Endothelial cell of umbilical vein (primary cell): Measurements from ENCODE around the gene PPP1R9A. TPM values are rescaled to one million over a fixed set of nuclear protein-coding genes. Genes with fewer than 3 reads are reported as not detected.

Source experiments
- BruUV-seq: library from RNA; stranded (reverse); fragments of 400-500 nt; replicated peaks from 2 replicates; lab custom pipeline; 2021; lab: Mats Ljungman, UMichigan
- CTCF ChIA-PET: fragments of 300-600, 350-600 bp; sonication (Branson Sonifier 250); formaldehyde crosslinking; loops from one replicate; lab custom pipeline; 2021; ENCODE audit warnings: antibody characterized with exemption, inconsistent platforms; lab: Charles Lee
- POLR2A ChIA-PET: fragments of 300-600, 350-600 bp; sonication (Branson Sonifier 250); formaldehyde crosslinking; loops from one replicate; lab custom pipeline; 2021; ENCODE audit warnings: antibody characterized with exemption, inconsistent platforms; lab: Charles Lee
- DNase-seq: peaks from one replicate; pipeline ENCODE4 v3.0.0-alpha.2; 2011; ENCODE audit warnings: low read depth, low spot score
- FAIRE-seq: peaks from 2 replicates; lab custom pipeline; 2011; peaks lifted over from hg19 to GRCh38; lab: Jason Lieb, UNC
- H2AFZ ChIP-seq: 2 replicates; pipeline ENCODE4 v1.6.0; 2012; ENCODE audit warnings: low read depth, low read length, control low read depth, inconsistent platforms
- H3K27ac ChIP-seq: 2 replicates; pipeline ENCODE4 v1.5.1; 2011; ENCODE audit warnings: low read depth, mild to moderate bottlenecking, control low read depth, low read length, moderate library complexity; ENCODE audit not compliant: insufficient read depth
- H3K27me3 ChIP-seq, 2 experiments: 2 replicates each; pipeline versions ENCODE4 v1.6.0 to v1.6.1; 2011; ENCODE audit warnings: low read length in 2 of 2, mixed read lengths in 1 of 2; ENCODE audit not compliant: control insufficient read depth in 2 of 2, insufficient read depth in 2 of 2
- H3K36me3 ChIP-seq, 2 experiments: 2 replicates in 1 of 2; 3 replicates in 1 of 2; pipeline ENCODE4 v1.5.1; 2011; ENCODE audit warnings: low read length in 2 of 2, mild to moderate bottlenecking in 1 of 2, moderate library complexity in 1 of 2; ENCODE audit not compliant: control insufficient read depth in 2 of 2, insufficient read depth in 2 of 2; ENCODE audit errors: extremely low read depth in 1 of 2
- H3K4me1 ChIP-seq: 3 replicates; pipeline ENCODE4 v1.5.1; 2011; ENCODE audit warnings: mild to moderate bottlenecking, low read length; ENCODE audit not compliant: control insufficient read depth, insufficient read depth; ENCODE audit errors: extremely low read depth
- H3K4me2 ChIP-seq: 2 replicates; pipeline ENCODE4 v1.6.1; 2011; ENCODE audit warnings: low read length, control low read depth, mixed read lengths; ENCODE audit not compliant: insufficient read depth
- H3K4me3 ChIP-seq, 3 experiments: fragments of 200-600 bp in 1 of 3; sonication (generic), shearing (Covaris generic) in 1 of 3; replicated peaks in 1 of 3; 2 replicates each; pipeline ENCODE4 v1.5.1; 2011 to 2016; ENCODE audit warnings: control low read depth in 3 of 3, low read length in 3 of 3, mild to moderate bottlenecking in 2 of 3, inconsistent platforms in 1 of 3, low read depth in 1 of 3, moderate library complexity in 1 of 3; ENCODE audit not compliant: insufficient read depth in 1 of 3
- H3K79me2 ChIP-seq: 2 replicates; pipeline ENCODE4 v1.6.0; 2012; ENCODE audit warnings: low read length, inconsistent platforms; ENCODE audit not compliant: control insufficient read depth, insufficient read depth
- H3K9ac ChIP-seq: replicated peaks from 2 replicates; pipeline ENCODE3; 2011; ENCODE audit warnings: low read length, control low read depth; ENCODE audit not compliant: insufficient read depth; ENCODE audit errors: extremely low read depth
- H3K9me1 ChIP-seq: replicated peaks from 3 replicates; pipeline ENCODE4 v1.6.0; 2011; ENCODE audit warnings: mild to moderate bottlenecking, low read length; ENCODE audit not compliant: control insufficient read depth, insufficient read depth; ENCODE audit errors: extremely low read depth
- H3K9me3 ChIP-seq: replicated peaks from 2 replicates; pipeline ENCODE4 v1.5.1; 2012; ENCODE audit warnings: low read length, inconsistent platforms; ENCODE audit not compliant: control insufficient read depth, insufficient read depth
- H4K20me1 ChIP-seq: replicated peaks from 2 replicates; pipeline ENCODE3; 2011; ENCODE audit warnings: mild to moderate bottlenecking, low read length; ENCODE audit not compliant: control insufficient read depth, insufficient read depth; ENCODE audit errors: extremely low read depth
- EZH2 ChIP-seq: IDR thresholded peaks from 2 replicates; pipeline ENCODE4 v1.6.1; 2012; ENCODE audit warnings: borderline replicate concordance, low read depth, mild to moderate bottlenecking, moderate library complexity, low read length, inconsistent platforms; ENCODE audit not compliant: severe bottlenecking
- FOS ChIP-seq: IDR thresholded peaks from 2 replicates; pipeline ENCODE4 v1.6.1; 2011; ENCODE audit warnings: mild to moderate bottlenecking, low read length, moderate library complexity, borderline replicate concordance; ENCODE audit not compliant: insufficient read depth
- GATA2 ChIP-seq: IDR thresholded peaks from 2 replicates; pipeline ENCODE4 v1.7.0; 2011; ENCODE audit warnings: low read depth, mild to moderate bottlenecking, moderate library complexity, mixed read lengths, low read length; ENCODE audit not compliant: insufficient read length, insufficient read depth
- JUN ChIP-seq: IDR thresholded peaks from 2 replicates; pipeline ENCODE4 v1.6.1; 2011; ENCODE audit warnings: borderline replicate concordance, low read depth; ENCODE audit not compliant: insufficient read length, insufficient read depth
- MAX ChIP-seq: IDR thresholded peaks from 2 replicates; pipeline ENCODE4 v1.6.1; 2011; ENCODE audit not compliant: insufficient read depth, insufficient read length
- MYC ChIP-seq: IDR thresholded peaks from one replicate; pipeline ENCODE4 v1.6.1; 2011; ENCODE audit warnings: mild to moderate bottlenecking, low read depth, low read length
- POLR2A ChIP-seq: IDR thresholded peaks from 2 replicates; pipeline ENCODE4 v1.6.1; 2012; ENCODE audit warnings: low read depth, mild to moderate bottlenecking, control low read depth, low read length
- POLR2AphosphoS5 ChIP-seq: IDR thresholded peaks from 2 replicates; pipeline ENCODE4 v1.6.1; 2012; ENCODE audit warnings: low read depth, mild to moderate bottlenecking, control low read depth, low read length, moderate library complexity; ENCODE audit not compliant: insufficient read depth
- dilution Hi-C: fragments of 300-500 bp; cut with MboI; formaldehyde crosslinking; loops from one replicate; pipeline ENCODE4 v1.15.0; 2019; ENCODE audit warnings: low sequenced_read_pairs; ENCODE audit not compliant: extremely low pct_ligation_motif_present
- intact Hi-C: fragments of 100-400 bp; cut with micrococcal nuclease; formaldehyde crosslinking; loops from one replicate; pipeline ENCODE4 v1.10.0; 2022
- polyA plus RNA-seq, 4 experiments: library from polyadenylated mRNA; depleted of rRNA in 3 of 4; stranded (reverse) in 3 of 4; unstranded in 1 of 4; fragments of >200 nt; gene quantifications; 2 replicates each; pipeline versions ENCODE4 v1.2.1 to v1.2.3, GENCODE V29; 2011 to 2012; ENCODE audit warnings: missing spikeins in 1 of 4
- total RNA-seq: library from RNA; stranded (reverse); gene quantifications from 2 replicates; pipeline ENCODE4 v1.2.3, GENCODE V29; 2021
- TF ChIP-seq, protein P1 (sequence below), 2 donors: IDR thresholded peaks; 1 replicate in 1 of 2; 2 replicates in 1 of 2; pipeline ENCODE4 v1.5.1; 2011; ENCODE audit warnings: low read length in 2 of 2, mild to moderate bottlenecking in 2 of 2, moderate library complexity in 2 of 2, control low read depth in 1 of 2, inconsistent platforms in 1 of 2, low read depth in 1 of 2; ENCODE audit not compliant: insufficient read depth in 1 of 2; ENCODE audit errors: extremely low read depth in 1 of 2

PPP1R9A gene
- total and polyA plus RNA-seq, 2 donors (not counting 3 experiments of a cell fraction or from before 2014, with no cell fraction given): 0.50 to 3.0 TPM

DNA sequence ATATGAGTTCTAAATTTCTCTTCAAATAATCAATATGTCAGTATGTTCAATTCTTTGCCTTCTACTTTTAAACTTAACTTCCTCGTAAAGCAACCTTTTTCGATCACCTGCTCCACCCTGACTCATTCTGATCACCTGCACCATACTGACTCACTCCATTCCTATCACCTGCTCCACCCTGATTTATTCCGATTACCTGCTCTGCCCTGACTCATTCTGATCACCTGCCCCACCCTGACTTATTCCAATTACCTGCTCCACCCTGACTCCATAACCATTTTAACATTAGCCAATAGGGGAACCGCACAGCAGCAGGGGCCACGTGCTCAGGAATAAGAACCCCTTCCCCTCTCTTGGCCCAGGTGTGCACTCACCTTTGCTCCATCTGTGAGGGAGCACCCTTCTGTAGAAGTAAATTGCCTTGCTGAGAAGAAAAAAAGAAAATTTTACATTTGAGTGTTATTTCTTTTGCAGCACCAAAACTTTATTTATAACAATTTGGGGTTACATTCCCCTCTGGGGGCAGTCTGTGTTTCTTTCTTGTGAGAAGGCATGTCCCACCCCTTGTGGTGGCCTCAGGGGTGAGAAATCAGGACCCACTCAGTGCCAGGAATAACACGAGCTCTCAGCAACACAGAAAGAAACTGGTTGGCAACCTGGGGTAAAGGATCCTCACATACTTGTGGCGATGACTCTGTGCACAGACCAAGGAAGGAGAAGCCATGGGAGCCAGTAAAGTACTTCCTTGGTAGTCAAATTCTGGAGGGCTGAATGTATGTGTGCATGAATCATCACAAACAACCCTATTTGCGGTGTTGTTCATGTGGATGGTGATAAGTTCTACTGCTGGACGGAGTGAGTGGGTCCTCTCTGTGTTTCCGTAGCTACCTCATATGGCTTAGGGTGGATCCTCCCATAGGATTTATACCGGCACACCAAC lies 29.4 kb upstream of the PPP1R9A start:
- no peaks in the 10 kb centered on the region for H3K36me3 ChIP-seq
- no peak overlapping the region for H3K9ac ChIP-seq
- peaks cover 0 to 2% of the 10 kb centered on the region in 2 experiments for H3K27me3 ChIP-seq
- no peaks in the 10 kb centered on the region for H4K20me1 ChIP-seq
- no peak overlapping the region for H3K27ac ChIP-seq
- dilution Hi-C loops: no loop called here
- ChIA-PET POLR2A (no interaction called here), CTCF (interaction anchor here (0.7 kb wide), 1 partner anchor 429 kb away, joined by 3 read pairs; no protein-coding TSS in a partner anchor)
- H3K4me3 ChIP-seq: no peak overlapping the region
- FAIRE-seq: no peak
- no peaks in the 10 kb centered on the region for H3K9me3 ChIP-seq
- H3K79me2 ChIP-seq: no peaks in the 10 kb centered on the region
- H3K9me1 ChIP-seq: no peaks in the 10 kb centered on the region
- H3K4me1 ChIP-seq: no peaks in the 10 kb centered on the region
- BruUV-seq: no TSS peak
- intact Hi-C loops: no loop called here
- H3K4me2 ChIP-seq: no peak overlapping the region
- no peak overlapping the region for H2AFZ ChIP-seq
- TF ChIP-seq GATA2: no peak
- no peak for TF ChIP-seq FOS
- no peak for TF ChIP-seq MYC
- no peak for TF ChIP-seq POLR2AphosphoS5
- no peak for TF ChIP-seq JUN
- TF ChIP-seq, protein P1, sequence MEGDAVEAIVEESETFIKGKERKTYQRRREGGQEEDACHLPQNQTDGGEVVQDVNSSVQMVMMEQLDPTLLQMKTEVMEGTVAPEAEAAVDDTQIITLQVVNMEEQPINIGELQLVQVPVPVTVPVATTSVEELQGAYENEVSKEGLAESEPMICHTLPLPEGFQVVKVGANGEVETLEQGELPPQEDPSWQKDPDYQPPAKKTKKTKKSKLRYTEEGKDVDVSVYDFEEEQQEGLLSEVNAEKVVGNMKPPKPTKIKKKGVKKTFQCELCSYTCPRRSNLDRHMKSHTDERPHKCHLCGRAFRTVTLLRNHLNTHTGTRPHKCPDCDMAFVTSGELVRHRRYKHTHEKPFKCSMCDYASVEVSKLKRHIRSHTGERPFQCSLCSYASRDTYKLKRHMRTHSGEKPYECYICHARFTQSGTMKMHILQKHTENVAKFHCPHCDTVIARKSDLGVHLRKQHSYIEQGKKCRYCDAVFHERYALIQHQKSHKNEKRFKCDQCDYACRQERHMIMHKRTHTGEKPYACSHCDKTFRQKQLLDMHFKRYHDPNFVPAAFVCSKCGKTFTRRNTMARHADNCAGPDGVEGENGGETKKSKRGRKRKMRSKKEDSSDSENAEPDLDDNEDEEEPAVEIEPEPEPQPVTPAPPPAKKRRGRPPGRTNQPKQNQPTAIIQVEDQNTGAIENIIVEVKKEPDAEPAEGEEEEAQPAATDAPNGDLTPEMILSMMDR (IDR thresholded peaks at IDR 0.05; ENCODE audit: extremely low read depth in 1 of 2, insufficient read depth in 1 of 2, low read depth in 1 of 2, low read length in 2 of 2): no peak
- no peak for TF ChIP-seq EZH2
- no peak for TF ChIP-seq POLR2A
- no peak for TF ChIP-seq MAX
- no peak for DNase-seq
